SU-DHL-6 (cell line): ENCODE data around the gene KRTAP10-8.
"Not testable (repeated sequence)": the region's sequence is repeated elsewhere in the genome, so short reads cannot be mapped to it uniquely, and the experiment has no call there.

Source experiments
- H2AFZ ChIP-seq: fragments of 200-600 bp; sonication (generic); 2 replicates; pipeline ENCODE4 v1.6.1; 2014; ENCODE audit warnings: low read depth, mild to moderate bottlenecking, moderate library complexity, mixed read lengths, antibody characterized with exemption, low read length; ENCODE audit not compliant: severe bottlenecking
- H3F3A ChIP-seq: fragments of 200-600 bp; shearing (Covaris generic); 2 replicates; pipeline ENCODE4 v1.6.0; 2016; ENCODE audit warnings: antibody characterized with exemption, mild to moderate bottlenecking; ENCODE audit not compliant: insufficient read depth
- H3K27ac ChIP-seq: fragments of 200-600 bp; sonication (generic); 2 replicates; pipeline ENCODE4 v1.5.1; 2016; ENCODE audit warnings: low read depth, mild to moderate bottlenecking, low read length, moderate library complexity, mixed read lengths
- H3K27me3 ChIP-seq: fragments of 200-600 bp; sonication (generic), shearing (Covaris generic); 2 replicates; pipeline ENCODE4 v1.6.0; 2014; ENCODE audit warnings: mild to moderate bottlenecking, low read length
- H3K36me3 ChIP-seq: fragments of 200-600 bp; sonication (generic); 2 replicates; pipeline ENCODE4 v1.6.1; 2014; ENCODE audit warnings: mild to moderate bottlenecking, low read length, mixed read lengths
- H3K4me2 ChIP-seq: fragments of 300-600, 200-600 bp; shearing (Covaris generic), sonication (generic); 2 replicates; pipeline ENCODE4 v1.6.0; 2014; ENCODE audit warnings: low read length, low read depth, mild to moderate bottlenecking; ENCODE audit not compliant: poor library complexity, severe bottlenecking
- H3K4me3 ChIP-seq: fragments of 200-600 bp; sonication (generic); 2 replicates; pipeline ENCODE4 v1.5.1; 2014; ENCODE audit warnings: antibody characterized with exemption, low read length, mild to moderate bottlenecking, mixed read lengths; ENCODE audit not compliant: insufficient read depth, poor library complexity, severe bottlenecking
- H3K79me2 ChIP-seq: fragments of 200-600 bp; sonication (generic); 2 replicates; pipeline ENCODE4 v1.6.1; 2014; ENCODE audit warnings: mild to moderate bottlenecking, low read length, moderate library complexity; ENCODE audit not compliant: insufficient read depth
- H3K9ac ChIP-seq: fragments of 200-600 bp; sonication (generic); 2 replicates; pipeline ENCODE4 v1.7.0; 2014; ENCODE audit warnings: mild to moderate bottlenecking, low read length
- H3K9me2 ChIP-seq: fragments of 200-600 bp; sonication (generic); replicated peaks from 2 replicates; pipeline ENCODE4 v1.6.1; 2014; ENCODE audit warnings: low read length; ENCODE audit not compliant: insufficient read depth
- H3K9me3 ChIP-seq: fragments of 200-600 bp; sonication (generic); 2 replicates; pipeline ENCODE4 v1.6.1; 2014; ENCODE audit warnings: low read length, mixed read lengths; ENCODE audit not compliant: insufficient read depth
- H4K20me1 ChIP-seq: fragments of 200-600 bp; sonication (generic); 2 replicates; pipeline ENCODE4 v1.6.1; 2014; ENCODE audit warnings: low read depth, mild to moderate bottlenecking, antibody characterized with exemption, low read length, moderate library complexity, mixed read lengths
- EZH2phosphoT487 ChIP-seq: fragments of 200-600 bp; sonication (generic), shearing (Covaris generic); conservative IDR thresholded peaks from 2 replicates; pipeline ENCODE4 v1.6.1; 2018; ENCODE audit warnings: mild to moderate bottlenecking, antibody characterized with exemption, low read length, moderate library complexity, mixed read lengths
- TF ChIP-seq, protein P1 (sequence below): fragments of 200-600 bp; sonication (generic); IDR thresholded peaks from one replicate; pipeline ENCODE4 v1.5.1; 2017; ENCODE audit warnings: antibody characterized with exemption, mild to moderate bottlenecking, low read length, moderate library complexity; ENCODE audit not compliant: insufficient read depth, poor library complexity, severe bottlenecking

KRTAP10-8 gene

GRCh38 chr21:44625756-44626155 lies 13.9 kb downstream of the KRTAP10-8 start:
- peaks cover 14% of the 10 kb centered on the region; the same call in 1 of the 2 replicates for H3K9me3 ChIP-seq
- no peak overlapping the region for H3K4me2 ChIP-seq
- H4K20me1 ChIP-seq, result no peaks in the 10 kb centered on the region
- H3K27me3 ChIP-seq, result no peaks in the 10 kb centered on the region
- H3F3A ChIP-seq, result no peaks in the 10 kb centered on the region
- H3K9ac ChIP-seq, result no peak overlapping the region
- no peak overlapping the region for H3K4me3 ChIP-seq
- no peaks in the 10 kb centered on the region for H3K9me2 ChIP-seq
- no peak overlapping the region for H2AFZ ChIP-seq
- no peaks in the 10 kb centered on the region for H3K36me3 ChIP-seq
- no peak overlapping the region for H3K27ac ChIP-seq
- TF ChIP-seq EZH2phosphoT487, result no peak
- TF ChIP-seq, protein P1, sequence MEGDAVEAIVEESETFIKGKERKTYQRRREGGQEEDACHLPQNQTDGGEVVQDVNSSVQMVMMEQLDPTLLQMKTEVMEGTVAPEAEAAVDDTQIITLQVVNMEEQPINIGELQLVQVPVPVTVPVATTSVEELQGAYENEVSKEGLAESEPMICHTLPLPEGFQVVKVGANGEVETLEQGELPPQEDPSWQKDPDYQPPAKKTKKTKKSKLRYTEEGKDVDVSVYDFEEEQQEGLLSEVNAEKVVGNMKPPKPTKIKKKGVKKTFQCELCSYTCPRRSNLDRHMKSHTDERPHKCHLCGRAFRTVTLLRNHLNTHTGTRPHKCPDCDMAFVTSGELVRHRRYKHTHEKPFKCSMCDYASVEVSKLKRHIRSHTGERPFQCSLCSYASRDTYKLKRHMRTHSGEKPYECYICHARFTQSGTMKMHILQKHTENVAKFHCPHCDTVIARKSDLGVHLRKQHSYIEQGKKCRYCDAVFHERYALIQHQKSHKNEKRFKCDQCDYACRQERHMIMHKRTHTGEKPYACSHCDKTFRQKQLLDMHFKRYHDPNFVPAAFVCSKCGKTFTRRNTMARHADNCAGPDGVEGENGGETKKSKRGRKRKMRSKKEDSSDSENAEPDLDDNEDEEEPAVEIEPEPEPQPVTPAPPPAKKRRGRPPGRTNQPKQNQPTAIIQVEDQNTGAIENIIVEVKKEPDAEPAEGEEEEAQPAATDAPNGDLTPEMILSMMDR, result no peak
- no peaks in the 10 kb centered on the region for H3K79me2 ChIP-seq

DNA sequence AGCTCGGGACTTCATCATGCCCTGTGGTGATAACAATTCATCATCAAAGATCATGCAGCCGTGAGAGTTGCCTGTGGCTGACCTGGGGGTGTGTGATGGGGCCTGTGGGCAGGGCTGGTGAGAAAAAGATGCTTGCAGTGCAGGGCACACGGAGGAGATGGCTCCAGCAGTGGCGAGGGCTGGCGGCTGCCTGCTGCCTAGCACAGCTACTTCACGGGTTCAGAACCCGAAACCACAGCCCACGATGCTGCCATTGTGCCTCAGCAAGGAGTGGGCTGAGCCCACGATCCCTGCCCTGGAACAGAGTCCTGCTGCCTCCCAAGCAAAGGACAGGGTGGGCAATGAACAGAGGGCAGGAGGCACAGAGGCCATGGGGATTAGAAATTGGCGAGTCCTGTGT lies 14.4 kb downstream of the KRTAP10-8 start:
- Histone ChIP-seq H3K79me2 (no peaks in the 10 kb centered on the region), H3K4me2 (no peak overlapping the region), H3K4me3 (no peak overlapping the region), H4K20me1 (no peaks in the 10 kb centered on the region), H3K36me3 (no peaks in the 10 kb centered on the region), H3K27ac (no peak overlapping the region), H3F3A (no peaks in the 10 kb centered on the region), H3K27me3 (no peaks in the 10 kb centered on the region), H3K9me2 (no peaks in the 10 kb centered on the region), H2AFZ (no peak overlapping the region), H3K9me3 (peaks cover 14% of the 10 kb centered on the region; the same call in 1 of the 2 replicates), H3K9ac (no peak overlapping the region)
- no peak for TF ChIP-seq EZH2phosphoT487
- TF ChIP-seq, protein P1, result no peak

- no peaks in the 10 kb centered on the region for H4K20me1 ChIP-seq
- peaks cover 14% of the 10 kb centered on the region; the same call in 1 of the 2 replicates for H3K9me3 ChIP-seq
- TF ChIP-seq, protein P1, result no peak
- no peak for TF ChIP-seq EZH2phosphoT487
- no peaks in the 10 kb centered on the region for H3K27me3 ChIP-seq
- H3K9ac ChIP-seq, result no peak within 1 kb of the TSS
- H2AFZ ChIP-seq, result no peak within 1 kb of the TSS
- H3K9me2 ChIP-seq, result no peaks in the 10 kb centered on the region
- H3F3A ChIP-seq, result no peaks in the 10 kb centered on the region
- no peak within 1 kb of the TSS for H3K4me3 ChIP-seq
- no peaks in the 10 kb centered on the region for H3K36me3 ChIP-seq
- no peaks in the 10 kb centered on the region for H3K79me2 ChIP-seq
- no peak within 1 kb of the TSS for H3K4me2 ChIP-seq
- H3K27ac ChIP-seq, result no peak within 1 kb of the TSS
Observed at GRCh38 chr21:44626673-44627143, 14.8 kb downstream of the KRTAP10-8 start, which contains the start of gene KRTAP10-9. TSS of gene KRTAP10-9 (plus strand) at chr21:44627093. CDS start at chr21:44627172, 79 bp downstream.

GRCh38 chr21:44627181-44627822 lies 15.4 kb downstream of the KRTAP10-8 start:
- H3K27me3 ChIP-seq, H2AFZ ChIP-seq, H3K79me2 ChIP-seq, H3K27ac ChIP-seq, H3F3A ChIP-seq, H3K36me3 ChIP-seq, H3K4me2 ChIP-seq, H3K4me3 ChIP-seq, H4K20me1 ChIP-seq, H3K9ac ChIP-seq, H3K9me2 ChIP-seq: not testable (repeated sequence)
- H3K9me3 ChIP-seq, result peaks cover 14% of the 10 kb centered on the region; the same call in 1 of the 2 replicates

DNA sequence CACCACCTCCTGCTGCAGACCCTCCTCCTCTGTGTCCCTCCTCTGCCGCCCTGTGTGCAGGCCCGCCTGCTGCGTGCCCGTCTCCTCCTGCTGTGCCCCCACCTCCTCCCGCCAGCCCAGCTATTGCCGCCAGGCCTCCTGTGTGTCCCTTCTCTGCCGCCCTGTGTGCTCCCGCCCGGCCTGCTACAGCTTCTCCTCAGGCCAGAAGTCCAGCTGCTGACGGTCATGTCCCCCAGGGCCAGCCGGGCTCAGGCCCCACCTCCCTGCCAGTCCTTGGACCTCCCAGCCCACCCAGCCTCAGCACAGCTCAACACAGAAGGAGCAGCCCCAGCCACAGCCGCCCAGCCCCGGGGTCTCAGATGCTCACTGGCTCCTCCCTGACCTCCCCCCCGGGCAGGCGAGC lies 16.0 kb downstream of the KRTAP10-8 start:
- not testable (repeated sequence) for H3K4me3 ChIP-seq, H3K4me2 ChIP-seq, H3K27ac ChIP-seq, H3K36me3 ChIP-seq, H3K9ac ChIP-seq, H2AFZ ChIP-seq, H3K79me2 ChIP-seq, H3K9me2 ChIP-seq, H3F3A ChIP-seq, H4K20me1 ChIP-seq, H3K27me3 ChIP-seq
- H3K9me3 ChIP-seq, result peaks cover 14% of the 10 kb centered on the region; the same call in 1 of the 2 replicates
